HepG2 (cell line): Measurements from ENCODE around the gene MYL4. TPM values are rescaled to one million over a fixed set of nuclear protein-coding genes. Genes with fewer than 3 reads are reported as not detected.
A peak's percentile ranks its signal among the peaks of the same experiment; 100 is the strongest.

Experiments
- BORCS8-MEF2B ChIP-seq: sonication (generic); formaldehyde crosslinking; IDR thresholded peaks from 2 replicates; pipeline ENCODE4 v1.8.0; 2022; ENCODE audit warnings: mild to moderate bottlenecking, missing genetic modification reagents
- CHD4 ChIP-seq: fragments of 200-600 bp; sonication (generic); IDR thresholded peaks from 2 replicates; pipeline ENCODE4 v1.7.0; 2017; ENCODE audit warnings: mild to moderate bottlenecking, low read length, borderline replicate concordance
- ERF ChIP-seq: IDR thresholded peaks from 2 replicates; pipeline ENCODE4 v1.6.1; 2018; ENCODE audit warnings: missing biosample characterization, missing genetic modification reagents
- HDAC1 ChIP-seq: sonication (generic); formaldehyde crosslinking; IDR thresholded peaks from 2 replicates; pipeline ENCODE4 v1.5.1; 2020; ENCODE audit warnings: mild to moderate bottlenecking, missing genetic modification reagents
- MTF2 ChIP-seq: sonication (generic); formaldehyde crosslinking; IDR thresholded peaks from 2 replicates; pipeline ENCODE4 v1.5.0; 2020; ENCODE audit warnings: missing genetic modification reagents, borderline replicate concordance
- PHF21A ChIP-seq: sonication (generic); formaldehyde crosslinking; IDR thresholded peaks from 2 replicates; pipeline ENCODE4 v1.5.0; 2020; ENCODE audit warnings: mild to moderate bottlenecking, missing genetic modification reagents
- ZNF563 ChIP-seq: sonication (generic); formaldehyde crosslinking; IDR thresholded peaks from 2 replicates; pipeline ENCODE4 v1.8.0; 2022; ENCODE audit warnings: mild to moderate bottlenecking, moderate library complexity, missing genetic modification reagents
- ZNF788 ChIP-seq: sonication (generic); formaldehyde crosslinking; IDR thresholded peaks from 2 replicates; pipeline ENCODE4 v1.5.0; 2020; ENCODE audit warnings: mild to moderate bottlenecking, missing genetic modification reagents, borderline replicate concordance
- polyA plus RNA-seq, 8 experiments: library from polyadenylated mRNA; depleted of rRNA in 3 of 8; stranded (reverse) in 7 of 8; unstranded in 1 of 8; fragments of >200 nt; fragmentation: Illumina TruSeq in 4 of 8; extraction: Trizol in 4 of 8; gene quantifications; 2 replicates each; pipeline versions ENCODE4 v1.2.1 to v1.2.3, GENCODE V29; 2011 to 2016; ENCODE audit warnings: low read depth in 4 of 8, missing spikeins in 1 of 8, mixed read lengths in 1 of 8; ENCODE audit not compliant: insufficient read depth in 1 of 8
- total RNA-seq, 5 experiments: library from RNA; depleted of rRNA; stranded (reverse); fragments of >200 nt; fragmentation: Illumina TruSeq; extraction: Trizol; gene quantifications; 2 replicates each; pipeline ENCODE4 v1.2.3, GENCODE V29; 2016; ENCODE audit warnings: low read depth in 1 of 5
- TF ChIP-seq, protein P1 (sequence below): sonication (generic); formaldehyde crosslinking; IDR thresholded peaks from 2 replicates; pipeline ENCODE4 v1.8.1; 2023; ENCODE audit warnings: mild to moderate bottlenecking, inconsistent platforms, moderate library complexity, missing genetic modification reagents, borderline replicate concordance
- TF ChIP-seq, protein P2 (sequence below): IDR thresholded peaks from 2 replicates; pipeline ENCODE4 v1.6.1; 2016; ENCODE audit warnings: missing compliant biosample characterization, missing genetic modification reagents, borderline replicate concordance
- TF ChIP-seq, protein P3 (sequence below): sonication (generic); formaldehyde crosslinking; IDR thresholded peaks from 2 replicates; pipeline ENCODE4 v1.5.0; 2020; ENCODE audit warnings: missing genetic modification reagents, mild to moderate bottlenecking, borderline replicate concordance
- TF ChIP-seq, protein P4 (sequence below): sonication (generic); formaldehyde crosslinking; IDR thresholded peaks from 2 replicates; pipeline ENCODE4 v1.4.0; 2020; ENCODE audit warnings: missing genetic modification reagents, mild to moderate bottlenecking, borderline replicate concordance
- TF ChIP-seq, protein P5 (sequence below): sonication (generic); formaldehyde crosslinking; IDR thresholded peaks from 2 replicates; pipeline ENCODE4 v1.8.1; 2023; ENCODE audit warnings: mild to moderate bottlenecking, moderate library complexity, missing genetic modification reagents
- TF ChIP-seq, protein P6 (sequence below): IDR thresholded peaks from 2 replicates; pipeline ENCODE4 v1.6.1; 2016; ENCODE audit warnings: low read depth, missing genetic modification reagents, missing compliant biosample characterization

MYL4 gene
- total and polyA plus RNA-seq, 2 of the 13 experiments (the other 11 are each of a cell fraction or from before 2014, with no cell fraction given) = not detected

DNA sequence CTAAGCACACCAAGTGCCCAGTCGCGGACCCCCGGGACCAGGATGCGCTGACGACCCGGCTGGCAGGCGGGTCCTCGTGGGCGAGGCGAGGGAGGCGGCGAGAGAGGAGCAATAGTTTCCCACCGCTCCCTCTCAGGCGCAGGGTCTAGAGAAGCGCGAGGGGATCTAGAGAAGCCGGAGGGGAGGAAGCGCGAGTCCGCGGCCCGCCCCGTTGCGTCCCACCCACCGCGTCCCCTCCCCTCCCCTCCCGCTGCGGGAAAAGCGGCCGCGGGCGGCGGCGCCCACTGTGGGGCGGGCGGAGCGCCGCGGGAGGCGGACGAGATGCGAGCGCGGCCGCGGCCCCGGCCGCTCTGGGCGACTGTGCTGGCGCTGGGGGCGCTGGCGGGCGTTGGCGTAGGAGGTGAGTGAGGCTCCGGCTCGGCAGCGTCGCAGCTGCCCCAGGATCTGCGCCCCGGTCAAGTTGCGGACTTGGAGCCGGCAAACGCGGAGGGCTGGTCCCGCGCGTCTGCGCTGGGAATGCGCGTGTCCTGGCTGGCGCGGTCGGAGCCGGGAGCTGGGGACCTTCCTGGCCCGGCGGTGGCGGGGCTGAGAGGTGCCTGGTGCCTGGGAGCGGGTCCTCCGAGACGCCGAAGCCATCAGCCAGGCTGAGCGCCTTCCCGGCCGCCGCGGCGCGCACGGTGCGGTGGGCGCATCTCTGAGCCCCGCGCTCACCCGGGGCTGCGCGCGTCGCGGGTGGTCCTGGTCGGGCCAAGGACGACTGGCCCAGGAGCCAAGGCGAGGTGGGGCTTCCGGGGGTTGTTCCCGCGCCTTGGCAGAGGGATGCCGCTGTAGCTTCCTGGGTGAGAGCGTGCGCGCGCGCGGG lies 44.6 kb downstream of the MYL4 start, which contains the start of gene ITGB3 (continued):
- TF ChIP-seq PHF21A (CRISPR knock-in tag) (0 out of 2 replicates have a peak, but pooled peaks have one; percentile 43), MTF2 (CRISPR knock-in tag) (peak; percentile 97), ERF (CRISPR knock-in tag) (peak; percentile 17; the same call in 1 of the 2 replicates), CHD4 (no peak), BORCS8-MEF2B (CRISPR knock-in tag) (no peak), ZNF563 (peak; percentile 99), ZNF788 (CRISPR knock-in tag) (no peak), HDAC1 (CRISPR knock-in tag) (peak; percentile 39; the same call in 1 of the 2 replicates)
- TF ChIP-seq, protein P1, sequence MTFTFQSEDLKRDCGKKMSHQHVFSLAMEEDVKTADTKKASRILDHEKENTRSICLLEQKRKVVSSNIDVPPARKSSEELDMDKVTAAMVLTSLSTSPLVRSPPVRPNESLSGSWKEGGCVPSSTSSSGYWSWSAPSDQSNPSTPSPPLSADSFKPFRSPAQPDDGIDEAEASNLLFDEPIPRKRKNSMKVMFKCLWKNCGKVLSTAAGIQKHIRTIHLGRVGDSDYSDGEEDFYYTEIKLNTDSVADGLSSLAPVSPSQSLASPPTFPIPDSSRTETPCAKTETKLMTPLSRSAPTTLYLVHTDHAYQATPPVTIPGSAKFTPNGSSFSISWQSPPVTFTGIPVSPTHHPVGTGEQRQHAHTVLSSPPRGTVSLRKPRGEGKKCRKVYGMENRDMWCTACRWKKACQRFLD (CRISPR knock-in tag) = no peak
- TF ChIP-seq, protein P2, sequence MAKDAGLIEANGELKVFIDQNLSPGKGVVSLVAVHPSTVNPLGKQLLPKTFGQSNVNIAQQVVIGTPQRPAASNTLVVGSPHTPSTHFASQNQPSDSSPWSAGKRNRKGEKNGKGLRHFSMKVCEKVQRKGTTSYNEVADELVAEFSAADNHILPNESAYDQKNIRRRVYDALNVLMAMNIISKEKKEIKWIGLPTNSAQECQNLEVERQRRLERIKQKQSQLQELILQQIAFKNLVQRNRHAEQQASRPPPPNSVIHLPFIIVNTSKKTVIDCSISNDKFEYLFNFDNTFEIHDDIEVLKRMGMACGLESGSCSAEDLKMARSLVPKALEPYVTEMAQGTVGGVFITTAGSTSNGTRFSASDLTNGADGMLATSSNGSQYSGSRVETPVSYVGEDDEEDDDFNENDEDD (CRISPR knock-in tag) = peak; percentile 38; the same call in 1 of the 2 replicates
- TF ChIP-seq, protein P3, sequence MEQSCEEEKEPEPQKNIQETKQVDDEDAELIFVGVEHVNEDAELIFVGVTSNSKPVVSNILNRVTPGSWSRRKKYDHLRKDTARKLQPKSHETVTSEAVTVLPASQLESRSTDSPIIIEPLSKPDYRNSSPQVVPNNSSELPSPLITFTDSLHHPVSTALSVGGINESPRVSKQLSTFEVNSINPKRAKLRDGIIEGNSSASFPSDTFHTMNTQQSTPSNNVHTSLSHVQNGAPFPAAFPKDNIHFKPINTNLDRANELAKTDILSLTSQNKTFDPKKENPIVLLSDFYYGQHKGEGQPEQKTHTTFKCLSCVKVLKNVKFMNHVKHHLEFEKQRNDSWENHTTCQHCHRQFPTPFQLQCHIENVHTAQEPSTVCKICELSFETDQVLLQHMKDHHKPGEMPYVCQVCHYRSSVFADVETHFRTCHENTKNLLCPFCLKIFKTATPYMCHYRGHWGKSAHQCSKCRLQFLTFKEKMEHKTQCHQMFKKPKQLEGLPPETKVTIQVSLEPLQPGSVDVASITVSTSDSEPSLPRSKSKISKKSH (CRISPR knock-in tag) = no peak
- TF ChIP-seq, protein P4, sequence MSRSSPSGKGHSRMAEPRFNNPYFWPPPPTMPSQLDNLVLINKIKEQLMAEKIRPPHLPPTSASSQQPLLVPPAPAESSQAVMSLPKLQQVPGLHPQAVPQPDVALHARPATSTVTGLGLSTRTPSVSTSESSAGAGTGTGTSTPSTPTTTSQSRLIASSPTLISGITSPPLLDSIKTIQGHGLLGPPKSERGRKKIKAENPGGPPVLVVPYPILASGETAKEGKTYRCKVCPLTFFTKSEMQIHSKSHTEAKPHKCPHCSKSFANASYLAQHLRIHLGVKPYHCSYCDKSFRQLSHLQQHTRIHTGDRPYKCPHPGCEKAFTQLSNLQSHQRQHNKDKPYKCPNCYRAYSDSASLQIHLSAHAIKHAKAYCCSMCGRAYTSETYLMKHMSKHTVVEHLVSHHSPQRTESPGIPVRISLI = peak; percentile 33; the same call in 1 of the 2 replicates
- TF ChIP-seq, protein P5, sequence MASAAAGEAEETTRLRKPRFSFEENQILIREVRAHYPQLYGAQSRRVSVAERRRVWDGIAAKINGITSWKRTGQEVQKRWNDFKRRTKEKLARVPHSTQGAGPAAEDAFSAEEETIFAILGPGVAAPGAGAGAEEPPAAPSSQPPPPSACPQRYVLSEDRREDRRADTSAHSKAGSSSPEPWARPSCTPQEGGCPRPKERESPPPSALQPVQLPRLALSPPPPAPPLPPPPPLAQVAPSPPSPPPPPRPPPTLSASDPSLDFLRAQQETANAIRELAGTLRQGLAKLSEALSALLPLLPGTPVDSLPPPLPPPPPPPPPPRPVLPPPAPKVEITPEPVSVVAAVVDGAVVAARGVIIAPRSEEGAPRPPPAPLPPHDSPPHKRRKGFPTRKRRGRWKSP (CRISPR knock-in tag) = peak; percentile 98
- TF ChIP-seq, protein P6, sequence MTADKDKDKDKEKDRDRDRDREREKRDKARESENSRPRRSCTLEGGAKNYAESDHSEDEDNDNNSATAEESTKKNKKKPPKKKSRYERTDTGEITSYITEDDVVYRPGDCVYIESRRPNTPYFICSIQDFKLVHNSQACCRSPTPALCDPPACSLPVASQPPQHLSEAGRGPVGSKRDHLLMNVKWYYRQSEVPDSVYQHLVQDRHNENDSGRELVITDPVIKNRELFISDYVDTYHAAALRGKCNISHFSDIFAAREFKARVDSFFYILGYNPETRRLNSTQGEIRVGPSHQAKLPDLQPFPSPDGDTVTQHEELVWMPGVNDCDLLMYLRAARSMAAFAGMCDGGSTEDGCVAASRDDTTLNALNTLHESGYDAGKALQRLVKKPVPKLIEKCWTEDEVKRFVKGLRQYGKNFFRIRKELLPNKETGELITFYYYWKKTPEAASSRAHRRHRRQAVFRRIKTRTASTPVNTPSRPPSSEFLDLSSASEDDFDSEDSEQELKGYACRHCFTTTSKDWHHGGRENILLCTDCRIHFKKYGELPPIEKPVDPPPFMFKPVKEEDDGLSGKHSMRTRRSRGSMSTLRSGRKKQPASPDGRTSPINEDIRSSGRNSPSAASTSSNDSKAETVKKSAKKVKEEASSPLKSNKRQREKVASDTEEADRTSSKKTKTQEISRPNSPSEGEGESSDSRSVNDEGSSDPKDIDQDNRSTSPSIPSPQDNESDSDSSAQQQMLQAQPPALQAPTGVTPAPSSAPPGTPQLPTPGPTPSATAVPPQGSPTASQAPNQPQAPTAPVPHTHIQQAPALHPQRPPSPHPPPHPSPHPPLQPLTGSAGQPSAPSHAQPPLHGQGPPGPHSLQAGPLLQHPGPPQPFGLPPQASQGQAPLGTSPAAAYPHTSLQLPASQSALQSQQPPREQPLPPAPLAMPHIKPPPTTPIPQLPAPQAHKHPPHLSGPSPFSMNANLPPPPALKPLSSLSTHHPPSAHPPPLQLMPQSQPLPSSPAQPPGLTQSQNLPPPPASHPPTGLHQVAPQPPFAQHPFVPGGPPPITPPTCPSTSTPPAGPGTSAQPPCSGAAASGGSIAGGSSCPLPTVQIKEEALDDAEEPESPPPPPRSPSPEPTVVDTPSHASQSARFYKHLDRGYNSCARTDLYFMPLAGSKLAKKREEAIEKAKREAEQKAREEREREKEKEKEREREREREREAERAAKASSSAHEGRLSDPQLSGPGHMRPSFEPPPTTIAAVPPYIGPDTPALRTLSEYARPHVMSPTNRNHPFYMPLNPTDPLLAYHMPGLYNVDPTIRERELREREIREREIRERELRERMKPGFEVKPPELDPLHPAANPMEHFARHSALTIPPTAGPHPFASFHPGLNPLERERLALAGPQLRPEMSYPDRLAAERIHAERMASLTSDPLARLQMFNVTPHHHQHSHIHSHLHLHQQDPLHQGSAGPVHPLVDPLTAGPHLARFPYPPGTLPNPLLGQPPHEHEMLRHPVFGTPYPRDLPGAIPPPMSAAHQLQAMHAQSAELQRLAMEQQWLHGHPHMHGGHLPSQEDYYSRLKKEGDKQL (CRISPR knock-in tag) = no peak
